DMS53 treated with DMSO at 0.1 percent for 48 hours (cell line): ENCODE data around the gene OR2T2.
"Not testable (repeated sequence)": the region's sequence is repeated elsewhere in the genome, so short reads cannot be mapped to it uniquely, and the experiment has no call there.

ENCODE experiments used
- DNase-seq: peaks from one replicate; lab custom pipeline; 2025; ENCODE audit not compliant: unreplicated experiment; lab: John Stamatoyannopoulos, UW

OR2T2 gene

GRCh38 chr1:248449821-248450465 lies 4.5 kb downstream of the OR2T2 start:
- not testable (repeated sequence) for DNase-seq

- not testable (repeated sequence) for DNase-seq
Observed at GRCh38 chr1:248450466-248451145, 5.2 kb downstream of the OR2T2 start.

GRCh38 chr1:248453619-248454018 lies 8.2 kb downstream of the OR2T2 start:
- not testable (repeated sequence) for DNase-seq

GRCh38 chr1:248455045-248455444 lies 9.6 kb downstream of the OR2T2 start:
- peak; percentile 10 for DNase-seq

- not testable (repeated sequence) for DNase-seq
Observed at GRCh38 chr1:248456635-248457034, 11.2 kb downstream of the OR2T2 start.

GRCh38 chr1:248459117-248459516 lies 13.7 kb downstream of the OR2T2 start:
- DNase-seq = not testable (repeated sequence)

- no peak for DNase-seq
Observed at GRCh38 chr1:248471154-248471553, 25.7 kb downstream of the OR2T2 start.

GRCh38 chr1:248472111-248472510 lies 26.7 kb downstream of the OR2T2 start:
- DNase-seq = not testable (repeated sequence)

GRCh38 chr1:248473051-248473450 lies 27.6 kb downstream of the OR2T2 start, which contains the start of gene OR2T3:
TSS of gene OR2T3 (plus strand) at chr1:248473351. CDS start at chr1:248473351, 0 bp downstream.
- not testable (repeated sequence) for DNase-seq

- DNase-seq = not testable (repeated sequence)
Observed at GRCh38 chr1:248475660-248476059, 30.2 kb downstream of the OR2T2 start.

- DNase-seq = not testable (repeated sequence)
Observed at GRCh38 chr1:248481686-248482579, 36.5 kb downstream of the OR2T2 start.

- not testable (repeated sequence) for DNase-seq
Observed at GRCh38 chr1:248488289-248488688, 42.9 kb downstream of the OR2T2 start, which contains the start of gene OR2T5. TSS of gene OR2T5 (plus strand) at chr1:248488589. CDS start at chr1:248488589, 0 bp downstream.

GRCh38 chr1:248496661-248497060 lies 51.2 kb downstream of the OR2T2 start:
- DNase-seq = not testable (repeated sequence)

- not testable (repeated sequence) for DNase-seq
Observed at GRCh38 chr1:248500305-248501035, 55.0 kb downstream of the OR2T2 start.
